A673 (cell line): Measurements from ENCODE around the gene PACS1. TPM values are rescaled to one million over a fixed set of nuclear protein-coding genes. Genes with fewer than 3 reads are reported as not detected.

Source experiments
- BruUV-seq: library from RNA; stranded (reverse); fragments of 400-500 nt; replicated peaks from 2 replicates; lab custom pipeline; 2021; lab: Mats Ljungman, UMichigan
- CTCF ChIA-PET: fragments of 300-600 bp; sonication (Branson Sonifier 250); formaldehyde crosslinking; loops from one replicate; lab custom pipeline; 2022; ENCODE audit warnings: antibody characterized with exemption; lab: Charles Lee
- POLR2A ChIA-PET: fragments of 300-600 bp; sonication (Branson Sonifier 250); formaldehyde crosslinking; loops from one replicate; lab custom pipeline; 2022; ENCODE audit warnings: antibody characterized with exemption; ENCODE audit not compliant: low non-redundant PET; lab: Charles Lee
- DNase-seq: peaks from one replicate; pipeline ENCODE4 v3.0.0-alpha.2; 2015; ENCODE audit warnings: low spot score
- H3K27ac ChIP-seq: fragments of 200-600 bp; sonication (generic); 2 replicates; pipeline ENCODE4 v1.5.1; 2016; ENCODE audit warnings: mixed run types, low read depth, mild to moderate bottlenecking, mixed read lengths, antibody characterized with exemption, low read length; ENCODE audit not compliant: poor library complexity, severe bottlenecking
- H3K27me3 ChIP-seq: fragments of 200-600 bp; sonication (generic); replicated peaks from 2 replicates; pipeline ENCODE4 v1.6.1; 2017; ENCODE audit warnings: mixed run types, low read depth, mild to moderate bottlenecking, mixed read lengths, antibody characterized with exemption, low read length; ENCODE audit not compliant: insufficient read depth, poor library complexity
- H3K36me3 ChIP-seq: fragments of 200-600 bp; sonication (generic); 2 replicates; pipeline ENCODE4 v1.6.1; 2016; ENCODE audit warnings: mixed run types, mild to moderate bottlenecking, mixed read lengths, antibody characterized with exemption, low read length; ENCODE audit not compliant: insufficient read depth, poor library complexity, severe bottlenecking
- H3K4me1 ChIP-seq: fragments of 200-600 bp; sonication (generic); 2 replicates; pipeline ENCODE4 v1.6.1; 2017; ENCODE audit warnings: mixed run types, mild to moderate bottlenecking, mixed read lengths, antibody characterized with exemption, low read length; ENCODE audit not compliant: insufficient read depth, poor library complexity, severe bottlenecking
- H3K4me3 ChIP-seq: fragments of 200-600 bp; sonication (generic); 2 replicates; pipeline ENCODE4 v1.5.1; 2016; ENCODE audit warnings: low read depth, mixed run types, mild to moderate bottlenecking, mixed read lengths, low read length; ENCODE audit not compliant: poor library complexity, severe bottlenecking
- H3K9me3 ChIP-seq: fragments of 200-600 bp; sonication (generic); 2 replicates; pipeline ENCODE4 v1.6.1; 2016; ENCODE audit warnings: mixed run types, low read depth, mild to moderate bottlenecking, mixed read lengths, antibody characterized with exemption, low read length; ENCODE audit not compliant: poor library complexity, severe bottlenecking
- CTCF ChIP-seq: fragments of 300-800, 200-600 bp; sonication (generic); conservative IDR thresholded peaks from 2 replicates; pipeline ENCODE4 v1.5.1; 2017; ENCODE audit warnings: low read depth, mild to moderate bottlenecking, antibody characterized with exemption, low read length, moderate library complexity, mixed read lengths
- EZH2 ChIP-seq: fragments of 200-600 bp; sonication (generic); IDR thresholded peaks from 2 replicates; pipeline ENCODE4 v1.6.1; 2017; ENCODE audit warnings: borderline replicate concordance, low read depth, mild to moderate bottlenecking, mixed read lengths, antibody characterized with exemption, low read length; ENCODE audit not compliant: poor library complexity, severe bottlenecking
- intact Hi-C: fragments of 100-400 bp; cut with micrococcal nuclease; formaldehyde crosslinking; loops from one replicate; pipeline ENCODE4 v1.10.0; 2022; ENCODE audit not compliant: unreplicated experiment
- total RNA-seq: library from RNA; stranded (reverse); gene quantifications from 2 replicates; pipeline ENCODE4 v1.2.3, GENCODE V29; 2021

The PACS1 gene
- total RNA-seq, 1 experiment from 2014 or later = 75.7 TPM

GRCh38 chr11:66143264-66143566 is 73.1 kb downstream of the PACS1 start:
- no peak for DNase-seq
- intact Hi-C loops = no loop called here
- Histone ChIP-seq H3K27ac (no peak overlapping the region), H3K9me3 (peaks cover 14% of the 10 kb centered on the region), H3K36me3 (no peaks in the 10 kb centered on the region), H3K4me1 (no peaks in the 10 kb centered on the region), H3K27me3 (no peaks in the 10 kb centered on the region), H3K4me3 (no peak overlapping the region)
- ChIA-PET CTCF (no interaction called here), POLR2A (no interaction called here)
- no peak for TF ChIP-seq CTCF
- no peak for TF ChIP-seq EZH2
- no TSS peak for BruUV-seq

GRCh38 chr11:66143996-66144678 is 74.1 kb downstream of the PACS1 start:
- Histone ChIP-seq H3K27me3 (no peaks in the 10 kb centered on the region), H3K27ac (no peak overlapping the region), H3K4me1 (no peaks in the 10 kb centered on the region), H3K9me3 (peaks cover 14% of the 10 kb centered on the region), H3K36me3 (no peaks in the 10 kb centered on the region), H3K4me3 (no peak overlapping the region)
- no peak for DNase-seq
- no peak for TF ChIP-seq EZH2
- TF ChIP-seq CTCF = no peak
- ChIA-PET POLR2A (no interaction called here), CTCF (no interaction called here)
- intact Hi-C loops = no loop called here
- no TSS peak for BruUV-seq

- H3K36me3 ChIP-seq = no peaks in the 10 kb centered on the region
- no TSS peak for BruUV-seq
- intact Hi-C loops = no loop called here
- H3K27ac ChIP-seq = no peak overlapping the region
- H3K27me3 ChIP-seq = no peaks in the 10 kb centered on the region
- H3K4me1 ChIP-seq = peaks cover 8% of the 10 kb centered on the region
- ChIA-PET CTCF (no interaction called here), POLR2A (no interaction called here)
- H3K9me3 ChIP-seq = peaks cover 14% of the 10 kb centered on the region
- no peak for DNase-seq
- no peak for TF ChIP-seq CTCF
- TF ChIP-seq EZH2 = no peak
- no peak overlapping the region for H3K4me3 ChIP-seq
Observed at GRCh38 chr11:66146074-66146473, 76.0 kb downstream of the PACS1 start.
